Tibial nerve (tissue), 4 donors: ENCODE results near the gene ASTN2.

Source experiments
- EP300 ChIP-seq, 2 donors: sonication (generic); formaldehyde crosslinking; IDR thresholded peaks; one replicate each; pipeline ENCODE4 v1.6.1; 2017; ENCODE audit warnings: antibody characterized with exemption in 2 of 2, mild to moderate bottlenecking in 1 of 2
- POLR2A ChIP-seq, 2 donors: fragments of 450-650 bp; IDR thresholded peaks; one replicate each; pipeline ENCODE4 v1.6.1; 2017; ENCODE audit warnings: antibody characterized with exemption in 2 of 2, mild to moderate bottlenecking in 2 of 2, moderate library complexity in 2 of 2
- TF ChIP-seq, protein P1 (sequence below), 5 experiments: fragments of 200-600 bp in 3 of 5; fragments of 450-650 bp in 2 of 5; sonication (generic) in 3 of 5; IDR thresholded peaks; one replicate each; pipeline ENCODE4 v1.5.1; 2016 to 2019; ENCODE audit warnings: antibody characterized with exemption in 5 of 5, mild to moderate bottlenecking in 3 of 5, moderate library complexity in 2 of 5

DNA sequence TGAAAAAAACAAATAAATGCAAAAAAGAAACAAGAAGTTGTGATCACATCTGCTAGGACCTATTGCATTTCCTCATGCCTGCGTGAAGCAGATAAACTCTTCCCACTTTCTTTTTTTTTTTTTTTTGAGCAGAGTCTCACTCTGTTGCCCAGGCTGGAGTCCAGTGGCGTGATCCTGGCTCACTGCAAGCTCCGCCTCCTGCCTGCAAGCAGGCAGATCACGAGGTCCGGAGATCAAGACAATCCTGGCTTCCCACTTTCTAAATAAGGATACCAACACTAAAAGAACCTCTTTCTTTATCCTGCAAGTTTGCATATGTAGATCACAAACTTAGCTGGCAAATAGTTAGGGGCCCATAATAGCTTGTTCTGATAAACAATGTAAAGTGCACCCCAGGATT is 128.6 kb downstream of the ASTN2 start:
- TF ChIP-seq POLR2A (IDR thresholded peaks at IDR 0.05) (no peak), EP300 (IDR thresholded peaks at IDR 0.05) (no peak)
- TF ChIP-seq, protein P1, sequence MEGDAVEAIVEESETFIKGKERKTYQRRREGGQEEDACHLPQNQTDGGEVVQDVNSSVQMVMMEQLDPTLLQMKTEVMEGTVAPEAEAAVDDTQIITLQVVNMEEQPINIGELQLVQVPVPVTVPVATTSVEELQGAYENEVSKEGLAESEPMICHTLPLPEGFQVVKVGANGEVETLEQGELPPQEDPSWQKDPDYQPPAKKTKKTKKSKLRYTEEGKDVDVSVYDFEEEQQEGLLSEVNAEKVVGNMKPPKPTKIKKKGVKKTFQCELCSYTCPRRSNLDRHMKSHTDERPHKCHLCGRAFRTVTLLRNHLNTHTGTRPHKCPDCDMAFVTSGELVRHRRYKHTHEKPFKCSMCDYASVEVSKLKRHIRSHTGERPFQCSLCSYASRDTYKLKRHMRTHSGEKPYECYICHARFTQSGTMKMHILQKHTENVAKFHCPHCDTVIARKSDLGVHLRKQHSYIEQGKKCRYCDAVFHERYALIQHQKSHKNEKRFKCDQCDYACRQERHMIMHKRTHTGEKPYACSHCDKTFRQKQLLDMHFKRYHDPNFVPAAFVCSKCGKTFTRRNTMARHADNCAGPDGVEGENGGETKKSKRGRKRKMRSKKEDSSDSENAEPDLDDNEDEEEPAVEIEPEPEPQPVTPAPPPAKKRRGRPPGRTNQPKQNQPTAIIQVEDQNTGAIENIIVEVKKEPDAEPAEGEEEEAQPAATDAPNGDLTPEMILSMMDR (IDR thresholded peaks at IDR 0.05), result no peak
